Measurements from ENCODE around the gene RASGRP2. TPM values are rescaled to one million over a fixed set of nuclear protein-coding genes. Genes with fewer than 3 reads are reported as not detected.

Gene RASGRP2
- total RNA-seq, 1 experiment from 2014 or later = 26.9 TPM

GRCh38 chr11:64742087-64742888, 1.7 kb downstream of the RASGRP2 start:
- peaks cover 43% of the 10 kb centered on the region for H3K23me2 ChIP-seq (ENCODE audit: insufficient read length, low read depth, low read length, poor library complexity, severe bottlenecking)
- H3K4me1 ChIP-seq (ENCODE audit: insufficient read depth, low read length) = no peaks in the 10 kb centered on the region; the same call in 1 of the 2 replicates
- H4K8ac ChIP-seq (replicated peaks; ENCODE audit: insufficient read length, low read depth, low read length) = no peak overlapping the region
- no peaks in the 10 kb centered on the region for H4K20me1 ChIP-seq (ENCODE audit: control insufficient read depth, insufficient read depth, insufficient read length)
- H3K9ac ChIP-seq (ENCODE audit: extremely low read depth, insufficient read length, low read length) = no peak overlapping the region
- WGBS (ENCODE audit: extremely low coverage, insufficient read length, low lambda C conversion rate) = no CpG with 5 or more reads among the region's 54 CpGs
- H3T11ph ChIP-seq (ENCODE audit: low read length) = no peak overlapping the region
- peaks cover 0 to 9% (median 0%) of the 10 kb centered on the region in 3 experiments; a peak in 2 of 7 replicates for H3K36me3 Mint-ChIP-seq (ENCODE audit: insufficient read depth in 1 of 3, low read depth in 3 of 3)
- no peak overlapping the region for H3K4ac ChIP-seq (ENCODE audit: low read depth, low read length)
- H3K18ac ChIP-seq (ENCODE audit: insufficient read length, low read depth, low read length) = peak overlapping the region; percentile 40
- DNase-seq = peak; percentile 56
- H2BK5ac ChIP-seq (ENCODE audit: insufficient read length, low read length) = no peak overlapping the region
- no peak overlapping the region for H3K27ac Mint-ChIP-seq
- H2BK20ac ChIP-seq (ENCODE audit: low read depth, low read length, poor library complexity, severe bottlenecking) = no peak overlapping the region
- H3K27me3 Mint-ChIP-seq (ENCODE audit: low read depth) = peaks cover 54% of the 10 kb centered on the region
- no peak overlapping the region for H2BK12ac ChIP-seq (ENCODE audit: insufficient read length, low read depth, low read length)
- H2AFZ ChIP-seq (ENCODE audit: low read length) = no peak overlapping the region
- H2BK15ac ChIP-seq (ENCODE audit: low read depth, low read length) = no peak overlapping the region
- peak overlapping the region; percentile 68 for H3K4me2 ChIP-seq (ENCODE audit: insufficient read depth, insufficient read length, low read length)
- peaks cover 1% of the 10 kb centered on the region; the same call in 1 of the 2 replicates for H3K27me3 ChIP-seq (ENCODE audit: insufficient read depth, low read length)
- no peak overlapping the region for H4K91ac ChIP-seq (ENCODE audit: insufficient read length, low read depth, low read length)
- peaks cover 42 to 43% of the 10 kb centered on the region in 2 experiments for H3K4me1 Mint-ChIP-seq
- peak overlapping the region; percentile 56 to 80 for H3K4me3 Mint-ChIP-seq
- H3K9me3 ChIP-seq (ENCODE audit: control insufficient read depth, low read depth, low read length) = no peaks in the 10 kb centered on the region
- no peaks in the 10 kb centered on the region for H3K79me1 ChIP-seq (ENCODE audit: insufficient read depth, low read depth, low read length, poor library complexity, severe bottlenecking)
- no peak overlapping the region for H2AK5ac ChIP-seq (ENCODE audit: insufficient read length, low read length)
- H3K56ac ChIP-seq (ENCODE audit: insufficient read length, low read depth, low read length) = no peak overlapping the region
- H2BK120ac ChIP-seq (ENCODE audit: low read depth, low read length, poor library complexity, severe bottlenecking) = no peak overlapping the region
- no peaks in the 10 kb centered on the region for H3K9me3 Mint-ChIP-seq
- H4K5ac ChIP-seq (ENCODE audit: insufficient read length, low read depth, low read length) = no peak overlapping the region
- H3K79me2 ChIP-seq (ENCODE audit: insufficient read depth, low read length) = no peaks in the 10 kb centered on the region
- TF ChIP-seq CTCF (conservative IDR thresholded peaks at IDR 0.05) = no peak
- H3K23ac ChIP-seq (ENCODE audit: insufficient read length, low read depth, low read length) = no peak overlapping the region
- H3K14ac ChIP-seq (ENCODE audit: insufficient read depth, low read length) = peak overlapping the region; percentile 14; the same call in 1 of the 2 replicates
- no peak overlapping the region for H3K27ac ChIP-seq (ENCODE audit: insufficient read length, low read depth, low read length)
